Upper lobe of left lung (tissue), 4 donors: ENCODE data around the gene KATNAL2.

Experiments
- CTCF ChIP-seq, 6 experiments: fragments of 450-650 bp in 4 of 6; fragments of 200-600 bp in 2 of 6; sonication (generic) in 2 of 6; IDR thresholded peaks; one replicate each; pipeline ENCODE4 v1.5.1; 2016 to 2019; ENCODE audit warnings: antibody characterized with exemption in 6 of 6
- POLR2AphosphoS5 ChIP-seq, 2 donors: sonication (generic); formaldehyde crosslinking; IDR thresholded peaks; one replicate each; pipeline ENCODE4 v1.5.1; 2017; ENCODE audit warnings: antibody characterized with exemption in 2 of 2

- no peak for TF ChIP-seq POLR2AphosphoS5 (IDR thresholded peaks at IDR 0.05)
- no peak for TF ChIP-seq CTCF (IDR thresholded peaks at IDR 0.05)
Observed at GRCh38 chr18:47080872-47081271, 163.5 kb downstream of the KATNAL2 start.
